GM20431 (cell line): ENCODE measurements around the gene EXO1.
"Not testable (repeated sequence)": the region's sequence is repeated elsewhere in the genome, so short reads cannot be mapped to it uniquely, and the experiment has no call there.

Source experiments
- in situ Hi-C: fragments of 300-500 bp; cut with MseI, MboI; formaldehyde crosslinking; loops from one replicate; pipeline ENCODE4 v1.15.0; 2020; ENCODE audit warnings: low sequenced_read_pairs; ENCODE audit not compliant: unreplicated experiment

The EXO1 gene

GRCh38 chr1:241829468-241829867 is 18.5 kb upstream of the EXO1 start:
- in situ Hi-C loops: loop anchor here (25.0 kb wide), 2 partner anchors 217 to 317 kb away; partner anchors contain the start of gene FH

GRCh38 chr1:241834733-241835377 is 13.1 kb upstream of the EXO1 start:
- in situ Hi-C loops: loop anchor here (25.0 kb wide), 2 partner anchors 223 to 323 kb away; partner anchors contain the start of gene FH

GRCh38 chr1:241836941-241837340 is 11.1 kb upstream of the EXO1 start:
- in situ Hi-C loops: loop anchor here (25.0 kb wide), 2 partner anchors 225 to 325 kb away; partner anchors contain the start of gene FH

GRCh38 chr1:241837416-241837815 is 10.6 kb upstream of the EXO1 start:
- in situ Hi-C loops: loop anchor here (25.0 kb wide), 2 partner anchors 225 to 325 kb away; partner anchors contain the start of gene FH

GRCh38 chr1:241837901-241838300 is 10.1 kb upstream of the EXO1 start:
- in situ Hi-C loops: loop anchor here (25.0 kb wide), 2 partner anchors 226 to 326 kb away; partner anchors contain the start of gene FH

- in situ Hi-C loops: loop anchor here (25.0 kb wide), 2 partner anchors 227 to 327 kb away; partner anchors contain the start of gene FH
Observed at GRCh38 chr1:241838897-241839296, 9.1 kb upstream of the EXO1 start.

- in situ Hi-C loops: loop anchor here (25.0 kb wide), 2 partner anchors 227 to 327 kb away; partner anchors contain the start of gene FH
Observed at GRCh38 chr1:241839369-241839979, 8.5 kb upstream of the EXO1 start.

GRCh38 chr1:241840164-241840563 is 7.8 kb upstream of the EXO1 start:
- in situ Hi-C loops: loop anchor here (25.0 kb wide), 2 partner anchors 228 to 328 kb away; partner anchors contain the start of gene FH

- in situ Hi-C loops: loop anchor here (25.0 kb wide), 2 partner anchors 229 to 329 kb away; partner anchors contain the start of gene FH
Observed at GRCh38 chr1:241841691-241842090, 6.3 kb upstream of the EXO1 start.

GRCh38 chr1:241842565-241842964 is 5.4 kb upstream of the EXO1 start:
- in situ Hi-C loops: loop anchor here (25.0 kb wide), 2 partner anchors 230 to 330 kb away; partner anchors contain the start of gene FH

GRCh38 chr1:241844593-241844992 is 3.4 kb upstream of the EXO1 start:
- in situ Hi-C loops: loop anchor here (25.0 kb wide), 2 partner anchors 232 to 332 kb away; partner anchors contain the start of gene FH

GRCh38 chr1:241846375-241846774 is 1.6 kb upstream of the EXO1 start:
- in situ Hi-C loops: loop anchor here (25.0 kb wide), 2 partner anchors 234 to 334 kb away; partner anchors contain the start of gene FH

GRCh38 chr1:241846862-241847539 is 1.0 kb upstream of the EXO1 start:
- in situ Hi-C loops: loop anchor here (25.0 kb wide), 2 partner anchors 235 to 335 kb away; partner anchors contain the start of gene FH

GRCh38 chr1:241847540-241847795 is 536 bp upstream of the EXO1 start:
- in situ Hi-C loops: loop anchor here (25.0 kb wide), 2 partner anchors 235 to 335 kb away; partner anchors contain the start of gene FH

- in situ Hi-C loops: loop anchor here (25.0 kb wide), 2 partner anchors 237 to 337 kb away; partner anchors contain the start of gene FH
Observed at GRCh38 chr1:241848686-241849344, 811 bp downstream of the EXO1 start.

- in situ Hi-C loops: loop anchor here (25.0 kb wide), 2 partner anchors 237 to 337 kb away; partner anchors contain the start of gene FH
Observed at GRCh38 chr1:241849345-241849695, 1.3 kb downstream of the EXO1 start.

GRCh38 chr1:241855545-241856140 is 7.6 kb downstream of the EXO1 start:
- in situ Hi-C loops: not testable (repeated sequence)

- in situ Hi-C loops: no loop called here
Observed at GRCh38 chr1:241857131-241857530, 9.1 kb downstream of the EXO1 start.

- in situ Hi-C loops: no loop called here
Observed at GRCh38 chr1:241860922-241861321, 12.9 kb downstream of the EXO1 start.
